Naive B cell (primary cell): ENCODE measurements around the gene BCAT1. TPM values are rescaled to one million over a fixed set of nuclear protein-coding genes. Genes with fewer than 3 reads are reported as not detected.
"Not testable (repeated sequence)": the region's sequence is repeated elsewhere in the genome, so short reads cannot be mapped to it uniquely, and the experiment has no call there.

Experiments
- ATAC-seq, 2 donors: fragments of 150-1000 bp; cut with Tn5 transposase; 2 replicates each; pipeline ENCODE4 v1.10.0; 2021; ENCODE audit warnings: low read depth in 2 of 2, mild to moderate bottlenecking in 2 of 2, moderate library complexity in 2 of 2
- DNase-seq: peaks from one replicate; pipeline ENCODE4 v3.0.0; 2022
- H3K27ac Mint-ChIP-seq, 6 donors: one replicate each; pipeline ENCODE4 v1.8.0; 2020 to 2022; ENCODE audit warnings: mild to moderate bottlenecking in 6 of 6, mixed read lengths in 6 of 6, moderate library complexity in 5 of 6, inconsistent platforms in 2 of 6
- H3K27me3 Mint-ChIP-seq, 3 donors: one replicate each; pipeline ENCODE4 v1.8.0; 2021 to 2022; ENCODE audit warnings: mixed read lengths in 3 of 3, mild to moderate bottlenecking in 1 of 3
- H3K36me3 Mint-ChIP-seq, 2 donors: one replicate each; pipeline ENCODE4 v1.8.0; 2020 to 2022; ENCODE audit warnings: mixed read lengths in 2 of 2, inconsistent platforms in 1 of 2, mild to moderate bottlenecking in 1 of 2
- H3K4me1 Mint-ChIP-seq, 3 donors: one replicate each; pipeline ENCODE4 v1.8.0; 2020 to 2022; ENCODE audit warnings: mixed read lengths in 3 of 3, inconsistent platforms in 1 of 3, mild to moderate bottlenecking in 1 of 3, moderate library complexity in 1 of 3
- H3K4me3 Mint-ChIP-seq, 8 donors: one replicate each; pipeline ENCODE4 v1.8.0; 2020 to 2022; ENCODE audit warnings: mild to moderate bottlenecking in 8 of 8, mixed read lengths in 8 of 8, moderate library complexity in 8 of 8, inconsistent platforms in 2 of 8
- H3K9me3 Mint-ChIP-seq, 7 donors: one replicate each; pipeline ENCODE4 v1.8.0; 2020 to 2022; ENCODE audit warnings: mixed read lengths in 7 of 7, mild to moderate bottlenecking in 5 of 7, inconsistent platforms in 2 of 7, moderate library complexity in 1 of 7
- polyA plus RNA-seq, 6 donors: library from polyadenylated mRNA; unstranded; fragments of 300-500 nt; fragmentation: Illumina TruSeq; gene quantifications; one replicate each; pipeline ENCODE4 v1.2.3, GENCODE V29; 2021; ENCODE audit warnings: low read depth in 6 of 6

BCAT1 gene
- polyA plus RNA-seq, 6 donors from 2014 or later: 0.18 to 4.9 (median 1.8) TPM; not detected in 1

GRCh38 chr12:24911271-24911791 is 37.6 kb downstream of the BCAT1 start:
- Mint-ChIP-seq H3K27ac (no peak overlapping the region), H3K4me1 (peaks cover 0 to 5% (median 0%) of the 10 kb centered on the region in 3 donors), H3K27me3 (no peaks in the 10 kb centered on the region), H3K4me3 (no peak overlapping the region), H3K36me3 (no peaks in the 10 kb centered on the region), H3K9me3 (no peaks in the 10 kb centered on the region)
- ATAC-seq (no peak), DNase-seq (no peak)

DNA sequence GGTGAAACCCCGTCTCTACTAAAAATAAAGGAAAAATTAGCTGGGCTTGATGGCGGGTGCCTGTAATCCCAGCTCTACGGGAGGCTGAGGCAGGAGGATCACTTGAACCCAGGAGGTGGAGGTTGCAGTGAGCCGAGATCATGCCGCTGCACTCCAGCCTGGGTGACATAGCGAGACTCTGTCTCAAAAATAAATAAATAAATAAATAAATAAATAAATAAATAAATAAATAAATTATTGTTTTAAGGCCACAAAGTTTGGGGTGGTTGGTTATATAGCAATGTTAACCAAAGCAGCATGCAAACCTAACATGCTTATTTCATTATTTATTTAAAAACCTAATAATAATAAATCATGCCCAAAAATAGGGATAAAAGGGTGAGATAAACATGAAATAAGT is 38.7 kb downstream of the BCAT1 start:
- H3K27ac Mint-ChIP-seq, DNase-seq, H3K27me3 Mint-ChIP-seq, H3K4me3 Mint-ChIP-seq, H3K36me3 Mint-ChIP-seq, H3K9me3 Mint-ChIP-seq, ATAC-seq, H3K4me1 Mint-ChIP-seq: not testable (repeated sequence)

GRCh38 chr12:24909667-24910066 is 39.2 kb downstream of the BCAT1 start:
- no peak for DNase-seq

DNA sequence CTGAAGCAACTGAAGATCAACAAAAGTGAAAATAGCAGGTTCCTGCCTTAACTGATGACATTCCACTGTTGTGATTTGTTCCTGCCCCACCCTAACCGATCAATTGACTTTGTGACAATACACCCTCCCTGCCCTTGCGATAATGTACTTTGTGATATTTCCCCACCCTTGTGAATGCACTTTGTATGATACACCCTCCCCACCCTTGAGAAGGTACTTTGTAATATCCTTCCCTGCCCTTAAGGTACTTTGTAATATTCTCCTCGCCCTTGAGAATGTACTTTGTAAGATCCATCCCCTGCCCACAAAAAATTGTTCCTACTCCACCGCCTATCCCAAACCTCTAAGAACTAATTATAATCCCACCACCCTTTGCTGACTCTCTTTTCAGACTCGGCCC is 41.4 kb downstream of the BCAT1 start:
- Mint-ChIP-seq H3K9me3 (no peaks in the 10 kb centered on the region), H3K27ac (no peak overlapping the region), H3K27me3 (peaks cover 5 to 15% (median 15%) of the 10 kb centered on the region in 3 donors), H3K4me1 (peaks cover 4 to 13% (median 8%) of the 10 kb centered on the region in 3 donors), H3K36me3 (no peaks in the 10 kb centered on the region), H3K4me3 (no peak overlapping the region)
- DNase-seq (no peak), ATAC-seq (no peak)

More at GRCh38 chr12:24909667-24910066, 39.2 kb downstream of the BCAT1 start:
- H3K4me1 Mint-ChIP-seq: peaks cover 0 to 5% (median 0%) of the 10 kb centered on the region in 3 donors
- no peak for ATAC-seq
- no peaks in the 10 kb centered on the region for H3K36me3 Mint-ChIP-seq
- no peaks in the 10 kb centered on the region for H3K9me3 Mint-ChIP-seq
- H3K27me3 Mint-ChIP-seq: no peaks in the 10 kb centered on the region
- H3K27ac Mint-ChIP-seq: no peak overlapping the region
- H3K4me3 Mint-ChIP-seq: no peak overlapping the region

DNA sequence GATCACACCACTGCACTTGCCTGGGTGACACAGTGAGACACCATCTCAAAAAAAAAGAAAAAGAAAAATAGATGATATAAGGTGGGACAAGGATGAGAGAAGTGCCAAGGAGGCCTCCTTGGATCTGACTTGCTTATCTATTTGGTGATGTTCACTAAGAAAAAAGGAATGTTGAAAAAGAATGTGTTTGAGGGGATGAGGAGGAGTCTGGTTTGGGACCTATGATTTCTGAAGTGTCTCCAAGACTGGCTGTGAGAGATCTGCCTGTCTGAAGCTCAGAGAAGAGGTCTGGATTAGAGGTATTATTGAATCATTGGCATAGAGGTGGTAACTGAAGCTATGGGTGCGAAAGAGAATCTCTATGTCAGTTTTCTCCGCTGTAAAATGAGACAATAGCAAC is 42.8 kb downstream of the BCAT1 start:
- H3K9me3 Mint-ChIP-seq: no peaks in the 10 kb centered on the region
- ATAC-seq (no peak), DNase-seq (no peak)

DNA sequence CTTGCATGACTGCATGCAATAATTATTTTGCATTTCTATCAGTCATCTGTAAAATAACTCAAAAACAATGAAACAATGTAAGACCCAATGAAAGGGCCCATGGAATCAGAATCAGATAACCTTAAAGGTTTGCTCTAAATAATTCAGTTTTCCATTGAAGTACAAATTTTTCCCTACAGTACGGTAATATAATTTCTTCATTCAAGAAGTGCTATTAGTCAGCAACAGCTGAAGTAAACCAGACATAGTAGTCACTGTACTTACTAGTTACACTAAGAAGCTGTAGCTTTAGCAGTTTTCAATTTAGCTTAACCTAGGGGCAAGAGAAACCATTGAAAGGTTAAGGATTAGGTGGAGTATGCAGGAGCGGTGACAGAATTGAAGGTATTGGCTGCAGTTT is 43.5 kb downstream of the BCAT1 start:
- H3K9me3 Mint-ChIP-seq: no peaks in the 10 kb centered on the region
- peaks cover 13 to 26% (median 25%) of the 10 kb centered on the region in 3 donors for H3K27me3 Mint-ChIP-seq
- DNase-seq: no peak
- no peak overlapping the region for H3K27ac Mint-ChIP-seq
- no peak overlapping the region for H3K4me3 Mint-ChIP-seq
- H3K36me3 Mint-ChIP-seq: no peaks in the 10 kb centered on the region
- no peak for ATAC-seq
- H3K4me1 Mint-ChIP-seq: peaks cover 9 to 19% (median 15%) of the 10 kb centered on the region in 3 donors

More for the DNA sequence above, 42.8 kb downstream of the BCAT1 start:
- Mint-ChIP-seq H3K4me1 (peaks cover 9 to 19% (median 11%) of the 10 kb centered on the region in 3 donors), H3K27me3 (peaks cover 13 to 25% (median 22%) of the 10 kb centered on the region in 3 donors), H3K4me3 (no peak overlapping the region), H3K27ac (no peak overlapping the region), H3K36me3 (no peaks in the 10 kb centered on the region)

DNA sequence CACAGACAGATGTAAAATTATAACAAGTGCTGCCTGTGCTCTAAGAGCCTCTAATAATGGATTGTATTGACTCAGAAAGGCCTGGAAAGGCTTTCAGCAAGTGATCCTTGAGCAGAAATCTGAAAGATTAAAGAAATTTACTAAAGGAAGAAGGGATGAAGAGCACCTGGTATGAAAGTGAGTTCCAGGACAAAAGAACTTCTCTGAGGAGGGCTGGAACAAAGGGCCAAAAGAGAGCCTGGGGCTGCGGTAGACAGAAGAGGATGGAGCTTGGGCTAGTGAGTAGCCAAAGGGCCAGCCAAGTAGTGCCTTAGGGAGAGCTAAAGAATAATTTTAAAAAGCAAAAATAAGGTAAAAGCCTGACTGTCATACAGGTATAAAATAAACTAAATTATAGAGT is 44.0 kb downstream of the BCAT1 start:
- H3K27me3 Mint-ChIP-seq: peaks cover 15 to 26% (median 25%) of the 10 kb centered on the region in 3 donors
- peaks cover 9 to 19% (median 15%) of the 10 kb centered on the region in 3 donors for H3K4me1 Mint-ChIP-seq
- H3K4me3 Mint-ChIP-seq: no peak overlapping the region
- ATAC-seq: no peak
- no peak overlapping the region for H3K27ac Mint-ChIP-seq
- no peaks in the 10 kb centered on the region for H3K9me3 Mint-ChIP-seq
- no peak for DNase-seq
- peaks cover 0 to under 1% of the 10 kb centered on the region in 2 donors for H3K36me3 Mint-ChIP-seq

GRCh38 chr12:24903329-24904088 is 45.4 kb downstream of the BCAT1 start:
- Mint-ChIP-seq H3K4me1 (peaks cover 9 to 19% (median 15%) of the 10 kb centered on the region in 3 donors), H3K27me3 (peaks cover 24 to 35% (median 25%) of the 10 kb centered on the region in 3 donors), H3K36me3 (peaks cover 0 to 11% of the 10 kb centered on the region in 2 donors), H3K4me3 (peak overlapping the region in 6 of 8 donors; percentile 86 to 94 (median 90)), H3K9me3 (peaks cover 0 to 4% (median 0%) of the 10 kb centered on the region in 7 donors), H3K27ac (peak overlapping the region in 1 of 6 donors; percentile 81)
- ATAC-seq: no peak
- DNase-seq: no peak

DNA sequence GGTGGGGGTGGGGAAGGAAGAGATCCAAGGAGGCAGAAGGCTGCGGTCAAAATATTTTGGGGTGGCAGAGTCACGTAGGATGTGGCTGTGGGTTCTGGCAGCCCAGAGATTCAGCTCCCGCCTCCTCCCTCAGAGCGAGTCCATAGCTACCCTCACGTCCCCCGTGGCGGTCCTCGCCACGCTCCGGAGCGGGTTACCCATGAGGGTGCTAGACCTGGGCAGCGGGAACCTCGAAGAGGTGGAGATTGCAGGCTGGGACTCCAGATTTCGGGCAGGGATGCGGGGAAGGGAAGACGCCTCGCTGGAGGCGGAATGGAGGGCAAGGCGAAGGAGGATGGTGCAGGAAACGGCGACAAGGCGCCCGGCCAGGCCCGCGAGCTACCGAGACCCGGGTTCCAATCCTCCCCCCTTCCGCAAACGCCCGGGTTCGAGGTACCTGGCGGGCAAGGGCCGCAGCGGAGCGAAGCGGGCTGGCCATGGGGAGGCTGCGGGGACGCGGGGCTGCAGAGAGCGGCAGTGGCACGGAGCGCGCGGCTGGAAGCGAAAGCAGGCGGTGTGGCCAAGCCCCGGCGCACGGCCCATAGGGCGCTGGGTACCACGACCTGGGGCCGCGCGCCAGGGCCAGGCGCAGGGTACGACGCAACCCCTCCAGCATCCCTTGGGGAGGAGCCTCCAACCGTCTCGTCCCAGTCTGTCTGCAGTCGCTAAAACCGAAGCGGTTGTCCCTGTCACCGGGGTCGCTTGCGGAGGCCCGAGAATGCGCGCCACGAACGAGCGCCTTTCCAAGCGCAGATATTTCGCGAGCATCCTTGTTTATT is 46.2 kb downstream of the BCAT1 start:
- ATAC-seq (peak; percentile 41 to 55), DNase-seq (peak; percentile 11)
- H3K27ac Mint-ChIP-seq: peak overlapping the region in 1 of 6 donors; percentile 81
- H3K27me3 Mint-ChIP-seq: peaks cover 24 to 35% (median 25%) of the 10 kb centered on the region in 3 donors
- H3K9me3 Mint-ChIP-seq: peaks cover 0 to 4% (median 0%) of the 10 kb centered on the region in 7 donors
- peaks cover 9 to 19% (median 15%) of the 10 kb centered on the region in 3 donors for H3K4me1 Mint-ChIP-seq
- peak overlapping the region in 6 of 8 donors; percentile 86 to 94 (median 90) for H3K4me3 Mint-ChIP-seq
- peaks cover 0 to 11% of the 10 kb centered on the region in 2 donors for H3K36me3 Mint-ChIP-seq

GRCh38 chr12:24901576-24902461 is 47.1 kb downstream of the BCAT1 start:
- Mint-ChIP-seq H3K4me1 (peaks cover 9 to 19% (median 15%) of the 10 kb centered on the region in 3 donors), H3K27ac (no peak overlapping the region)

DNA sequence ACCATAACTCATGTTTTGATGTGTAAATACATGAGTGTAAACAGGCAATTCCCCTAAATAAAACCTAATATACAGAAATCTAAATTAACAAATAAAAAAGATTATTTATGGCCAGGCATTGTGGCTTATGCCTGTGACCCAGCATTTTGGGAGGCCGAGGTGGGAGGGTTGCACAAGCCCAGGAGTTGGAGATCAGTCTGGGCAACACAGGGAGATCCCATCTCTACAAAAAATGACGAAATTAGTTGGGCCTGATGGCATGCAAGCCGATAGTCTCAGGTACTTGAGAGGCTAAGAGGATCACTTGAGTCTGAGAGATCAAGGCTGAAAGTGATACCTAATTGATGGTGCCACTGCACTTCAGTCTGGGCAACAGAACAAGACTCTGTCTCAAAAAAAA is 48.7 kb downstream of the BCAT1 start:
- no peak overlapping the region for H3K4me3 Mint-ChIP-seq
- no peak overlapping the region for H3K27ac Mint-ChIP-seq
- peaks cover 0 to 11% of the 10 kb centered on the region in 2 donors for H3K36me3 Mint-ChIP-seq
- H3K4me1 Mint-ChIP-seq: peaks cover 9 to 19% (median 15%) of the 10 kb centered on the region in 3 donors
- H3K9me3 Mint-ChIP-seq: peaks cover 0 to 4% (median 0%) of the 10 kb centered on the region in 7 donors
- ATAC-seq (no peak), DNase-seq (no peak)
- peaks cover 24 to 35% (median 25%) of the 10 kb centered on the region in 3 donors for H3K27me3 Mint-ChIP-seq

More at GRCh38 chr12:24901576-24902461, 47.1 kb downstream of the BCAT1 start:
- no peak for ATAC-seq
- Mint-ChIP-seq H3K27me3 (peaks cover 24 to 35% (median 25%) of the 10 kb centered on the region in 3 donors), H3K4me3 (peak overlapping the region in 7 of 8 donors; percentile 55 to 94 (median 89)), H3K9me3 (peaks cover 0 to 4% (median 0%) of the 10 kb centered on the region in 7 donors), H3K36me3 (peaks cover 0 to 11% of the 10 kb centered on the region in 2 donors)
- no peak for DNase-seq

- no peak overlapping the region for H3K27ac Mint-ChIP-seq
- ATAC-seq (no peak), DNase-seq (no peak)
- peaks cover 0 to 11% of the 10 kb centered on the region in 2 donors for H3K36me3 Mint-ChIP-seq
- peaks cover 9 to 19% (median 15%) of the 10 kb centered on the region in 3 donors for H3K4me1 Mint-ChIP-seq
- no peak overlapping the region for H3K4me3 Mint-ChIP-seq
- H3K27me3 Mint-ChIP-seq: peaks cover 24 to 35% (median 25%) of the 10 kb centered on the region in 3 donors
- H3K9me3 Mint-ChIP-seq: peaks cover 0 to 4% (median 0%) of the 10 kb centered on the region in 7 donors
Measured at GRCh38 chr12:24899503-24900075, 49.3 kb downstream of the BCAT1 start.
